OCI-LY1 (cell line): Measurements from ENCODE around the gene SUMO4.

Experiments
- H2AFZ ChIP-seq: fragments of 200-600 bp; sonication (generic), shearing (Covaris generic); 2 replicates; pipeline ENCODE4 v1.6.0; 2014; ENCODE audit warnings: antibody characterized with exemption, mild to moderate bottlenecking, low read length
- H3F3A ChIP-seq: fragments of 200-600 bp; sonication (generic), shearing (Covaris generic); 2 replicates; pipeline ENCODE4 v1.6.0; 2014; ENCODE audit warnings: mild to moderate bottlenecking, antibody characterized with exemption, low read length, moderate library complexity; ENCODE audit not compliant: insufficient read depth
- H3K27ac ChIP-seq: fragments of 200-600 bp; sonication (generic); 2 replicates; pipeline ENCODE4 v1.5.1; 2014; ENCODE audit warnings: low read length, mixed run types, mild to moderate bottlenecking, low read depth; ENCODE audit not compliant: poor library complexity, severe bottlenecking
- H3K27me3 ChIP-seq: fragments of 200-600 bp; sonication (generic); 2 replicates; pipeline ENCODE4 v1.6.0; 2014; ENCODE audit warnings: antibody characterized with exemption, mild to moderate bottlenecking, low read length, moderate library complexity; ENCODE audit not compliant: insufficient read depth
- H3K36me3 ChIP-seq: fragments of 200-600 bp; sonication (generic); 2 replicates; pipeline ENCODE4 v1.6.1; 2014; ENCODE audit warnings: mild to moderate bottlenecking, antibody characterized with exemption, low read length, moderate library complexity, mixed read lengths; ENCODE audit not compliant: insufficient read depth
- H3K4me1 ChIP-seq: fragments of 200-600 bp; sonication (generic); 2 replicates; pipeline ENCODE4 v1.5.1; 2014; ENCODE audit warnings: mild to moderate bottlenecking, low read length, moderate library complexity; ENCODE audit not compliant: insufficient read depth, severe bottlenecking
- H3K4me2 ChIP-seq: fragments of 200-600 bp; sonication (generic), shearing (Covaris generic); 2 replicates; pipeline ENCODE4 v1.6.1; 2014; ENCODE audit warnings: low read length
- H3K4me3 ChIP-seq: fragments of 200-600 bp; sonication (generic); 2 replicates; pipeline ENCODE4 v1.5.1; 2014; ENCODE audit warnings: low read length, low read depth, mild to moderate bottlenecking, mixed read lengths; ENCODE audit not compliant: poor library complexity, severe bottlenecking
- H3K79me2 ChIP-seq: fragments of 200-600 bp; shearing (Covaris generic); 2 replicates; pipeline ENCODE4 v1.6.1; 2016; ENCODE audit warnings: mixed run types, low read length, mixed read lengths; ENCODE audit not compliant: insufficient read depth
- H3K9ac ChIP-seq: fragments of 200-600 bp; sonication (generic), shearing (Covaris generic); 2 replicates; pipeline ENCODE4 v1.6.1; 2014; ENCODE audit warnings: mild to moderate bottlenecking, low read length, mixed read lengths
- H3K9me2 ChIP-seq: fragments of 200-600 bp; sonication (generic), shearing (Covaris generic); 2 replicates; pipeline ENCODE4 v1.6.1; 2014; ENCODE audit warnings: low read depth, mild to moderate bottlenecking, low read length, mixed read lengths
- H3K9me3 ChIP-seq: fragments of 200-600 bp; shearing (Covaris generic); 2 replicates; pipeline ENCODE4 v1.6.1; 2014; ENCODE audit warnings: low read length, mixed read lengths
- H4K20me1 ChIP-seq: fragments of 200-600 bp; sonication (generic), shearing (Covaris generic); 2 replicates; pipeline ENCODE4 v1.6.0; 2016; ENCODE audit warnings: mild to moderate bottlenecking, low read length; ENCODE audit not compliant: insufficient read depth
- CTCF ChIP-seq: fragments of 200-600 bp; sonication (generic), shearing (Covaris generic); IDR thresholded peaks from 2 replicates; pipeline ENCODE4 v1.5.1; 2017; ENCODE audit warnings: mild to moderate bottlenecking, antibody characterized with exemption, low read length, moderate library complexity, mixed read lengths
- EZH2 ChIP-seq: fragments of 200-600 bp; sonication (generic), shearing (Covaris generic); IDR thresholded peaks from 2 replicates; pipeline ENCODE4 v1.8.0; 2017; ENCODE audit warnings: borderline replicate concordance, mixed run types, mild to moderate bottlenecking, antibody characterized with exemption, low read length, moderate library complexity, mixed read lengths

SUMO4 gene

GRCh38 chr6:149448821-149449453 lies 48.9 kb downstream of the SUMO4 start:
- TF ChIP-seq EZH2 (no peak), CTCF (no peak)
- Histone ChIP-seq H4K20me1 (no peaks in the 10 kb centered on the region), H3K9ac (no peak overlapping the region), H3F3A (no peaks in the 10 kb centered on the region), H3K27me3 (no peaks in the 10 kb centered on the region), H3K4me1 (peaks cover 5% of the 10 kb centered on the region), H3K27ac (no peak overlapping the region), H3K9me2 (no peaks in the 10 kb centered on the region), H3K4me2 (no peak overlapping the region), H3K9me3 (no peaks in the 10 kb centered on the region), H2AFZ (no peak overlapping the region), H3K36me3 (peaks cover 25% of the 10 kb centered on the region; the same call in 1 of the 2 replicates), H3K4me3 (no peak overlapping the region), H3K79me2 (no peaks in the 10 kb centered on the region)

GRCh38 chr6:149449831-149450678 lies 50.0 kb downstream of the SUMO4 start:
- Histone ChIP-seq H3K9ac (no peak overlapping the region), H3K4me2 (no peak overlapping the region)

More at GRCh38 chr6:149449831-149450678, 50.0 kb downstream of the SUMO4 start:
- Histone ChIP-seq H3K4me3 (no peak overlapping the region), H3F3A (no peaks in the 10 kb centered on the region), H3K36me3 (peaks cover 26% of the 10 kb centered on the region; the same call in 1 of the 2 replicates), H3K9me3 (no peaks in the 10 kb centered on the region), H4K20me1 (no peaks in the 10 kb centered on the region), H3K79me2 (no peaks in the 10 kb centered on the region), H3K27ac (no peak overlapping the region), H3K27me3 (no peaks in the 10 kb centered on the region), H3K4me1 (peaks cover 5% of the 10 kb centered on the region), H2AFZ (no peak overlapping the region), H3K9me2 (no peaks in the 10 kb centered on the region)
- TF ChIP-seq EZH2, result no peak
- TF ChIP-seq CTCF, result no peak
